ENCODE data around the gene UNC5C. TPM values are rescaled to one million over a fixed set of nuclear protein-coding genes. Genes with fewer than 3 reads are reported as not detected.

UNC5C gene
- total RNA-seq, 1 experiment from 2014 or later, result 1.0 TPM

DNA sequence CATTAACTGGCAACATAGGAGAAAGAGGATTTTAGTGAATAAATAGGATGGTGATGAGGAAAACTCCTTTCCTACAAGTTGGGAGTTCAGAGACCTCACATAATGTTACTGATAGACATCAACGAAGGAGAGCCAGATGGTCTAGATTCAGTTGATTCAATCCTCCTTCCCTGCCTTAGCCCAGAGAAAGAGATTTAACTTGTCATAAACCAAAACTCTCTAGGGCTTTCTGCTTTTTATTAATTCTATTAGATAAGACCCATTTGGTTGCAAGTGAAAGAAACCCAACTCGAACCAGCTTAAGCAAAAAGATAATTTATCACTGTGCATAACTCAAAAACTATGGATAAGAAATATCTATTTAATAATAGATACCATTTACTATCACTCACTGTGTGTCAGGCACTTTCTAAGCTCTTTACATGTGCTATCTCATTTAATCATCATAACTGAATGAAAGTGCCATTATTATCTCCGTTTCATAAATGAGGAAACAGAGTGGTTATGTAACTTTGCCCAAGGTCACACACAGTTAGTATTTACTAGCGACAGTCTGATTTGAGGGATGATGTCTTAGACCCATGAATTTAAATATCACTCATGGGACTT lies 4.3 kb upstream of the UNC5C start:
- peaks cover 33% of the 10 kb centered on the region for H3K4me1 Mint-ChIP-seq
- H3K27ac Mint-ChIP-seq, result no peak overlapping the region
- H3K9me3 Mint-ChIP-seq, result no peaks in the 10 kb centered on the region
- ChIA-PET POLR2A (no interaction called here), CTCF (no interaction called here)
- no peaks in the 10 kb centered on the region for H3K36me3 Mint-ChIP-seq
- TF ChIP-seq, protein P1, sequence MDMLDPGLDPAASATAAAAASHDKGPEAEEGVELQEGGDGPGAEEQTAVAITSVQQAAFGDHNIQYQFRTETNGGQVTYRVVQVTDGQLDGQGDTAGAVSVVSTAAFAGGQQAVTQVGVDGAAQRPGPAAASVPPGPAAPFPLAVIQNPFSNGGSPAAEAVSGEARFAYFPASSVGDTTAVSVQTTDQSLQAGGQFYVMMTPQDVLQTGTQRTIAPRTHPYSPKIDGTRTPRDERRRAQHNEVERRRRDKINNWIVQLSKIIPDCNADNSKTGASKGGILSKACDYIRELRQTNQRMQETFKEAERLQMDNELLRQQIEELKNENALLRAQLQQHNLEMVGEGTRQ (CRISPR knock-in tag; IDR thresholded peaks at IDR 0.05), result no peak
- TF ChIP-seq NFYB (CRISPR knock-in tag; conservative IDR thresholded peaks at IDR 0.05; ENCODE audit: low read depth) (no peak), GTF2I (CRISPR knock-in tag; conservative IDR thresholded peaks at IDR 0.05) (no peak), TEAD1 (CRISPR knock-in tag; IDR thresholded peaks at IDR 0.05) (no peak), NR2C2 (CRISPR knock-in tag; IDR thresholded peaks at IDR 0.05) (no peak)
- TF ChIP-seq, protein P2, sequence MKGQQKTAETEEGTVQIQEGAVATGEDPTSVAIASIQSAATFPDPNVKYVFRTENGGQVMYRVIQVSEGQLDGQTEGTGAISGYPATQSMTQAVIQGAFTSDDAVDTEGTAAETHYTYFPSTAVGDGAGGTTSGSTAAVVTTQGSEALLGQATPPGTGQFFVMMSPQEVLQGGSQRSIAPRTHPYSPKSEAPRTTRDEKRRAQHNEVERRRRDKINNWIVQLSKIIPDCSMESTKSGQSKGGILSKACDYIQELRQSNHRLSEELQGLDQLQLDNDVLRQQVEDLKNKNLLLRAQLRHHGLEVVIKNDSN (CRISPR knock-in tag; IDR thresholded peaks at IDR 0.05), result no peak
- TF ChIP-seq, protein P3, sequence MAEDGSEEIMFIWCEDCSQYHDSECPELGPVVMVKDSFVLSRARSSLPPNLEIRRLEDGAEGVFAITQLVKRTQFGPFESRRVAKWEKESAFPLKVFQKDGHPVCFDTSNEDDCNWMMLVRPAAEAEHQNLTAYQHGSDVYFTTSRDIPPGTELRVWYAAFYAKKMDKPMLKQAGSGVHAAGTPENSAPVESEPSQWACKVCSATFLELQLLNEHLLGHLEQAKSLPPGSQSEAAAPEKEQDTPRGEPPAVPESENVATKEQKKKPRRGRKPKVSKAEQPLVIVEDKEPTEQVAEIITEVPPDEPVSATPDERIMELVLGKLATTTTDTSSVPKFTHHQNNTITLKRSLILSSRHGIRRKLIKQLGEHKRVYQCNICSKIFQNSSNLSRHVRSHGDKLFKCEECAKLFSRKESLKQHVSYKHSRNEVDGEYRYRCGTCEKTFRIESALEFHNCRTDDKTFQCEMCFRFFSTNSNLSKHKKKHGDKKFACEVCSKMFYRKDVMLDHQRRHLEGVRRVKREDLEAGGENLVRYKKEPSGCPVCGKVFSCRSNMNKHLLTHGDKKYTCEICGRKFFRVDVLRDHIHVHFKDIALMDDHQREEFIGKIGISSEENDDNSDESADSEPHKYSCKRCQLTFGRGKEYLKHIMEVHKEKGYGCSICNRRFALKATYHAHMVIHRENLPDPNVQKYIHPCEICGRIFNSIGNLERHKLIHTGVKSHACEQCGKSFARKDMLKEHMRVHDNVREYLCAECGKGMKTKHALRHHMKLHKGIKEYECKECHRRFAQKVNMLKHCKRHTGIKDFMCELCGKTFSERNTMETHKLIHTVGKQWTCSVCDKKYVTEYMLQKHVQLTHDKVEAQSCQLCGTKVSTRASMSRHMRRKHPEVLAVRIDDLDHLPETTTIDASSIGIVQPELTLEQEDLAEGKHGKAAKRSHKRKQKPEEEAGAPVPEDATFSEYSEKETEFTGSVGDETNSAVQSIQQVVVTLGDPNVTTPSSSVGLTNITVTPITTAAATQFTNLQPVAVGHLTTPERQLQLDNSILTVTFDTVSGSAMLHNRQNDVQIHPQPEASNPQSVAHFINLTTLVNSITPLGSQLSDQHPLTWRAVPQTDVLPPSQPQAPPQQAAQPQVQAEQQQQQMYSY (CRISPR knock-in tag; IDR thresholded peaks at IDR 0.05), result no peak
- H3K27me3 Mint-ChIP-seq (ENCODE audit: low read depth), result peaks cover 33% of the 10 kb centered on the region
- ATAC-seq, result no peak
- DNase-seq (ENCODE audit: low spot score), result no peak
- H3K4me3 Mint-ChIP-seq, result no peak overlapping the region

DNA sequence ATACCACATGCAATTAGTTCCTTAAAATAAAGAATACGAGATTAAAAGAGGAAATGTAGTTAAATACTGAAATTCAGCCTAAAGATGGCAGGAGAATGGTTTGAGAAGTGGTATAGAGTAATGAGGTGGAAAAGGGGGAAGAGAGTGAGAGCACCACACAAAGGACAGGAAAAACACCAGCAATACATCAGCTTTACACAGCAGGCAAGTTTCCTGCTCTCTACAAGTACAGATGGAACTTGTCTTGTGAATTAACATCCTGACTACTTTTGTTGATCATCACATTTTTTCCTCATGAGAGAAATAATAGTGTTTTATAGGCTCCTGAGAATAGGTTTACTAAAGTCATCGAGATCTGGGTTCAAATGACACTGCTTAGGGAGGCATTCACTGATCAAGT lies 2.9 kb upstream of the UNC5C start:
- no peak overlapping the region for H3K27ac Mint-ChIP-seq
- ATAC-seq, result no peak
- CTCF ChIA-PET, result no interaction called here

More for the DNA sequence above, 2.9 kb upstream of the UNC5C start:
- peaks cover 38% of the 10 kb centered on the region for H3K4me1 Mint-ChIP-seq
- H3K36me3 Mint-ChIP-seq, result no peaks in the 10 kb centered on the region
- no peak overlapping the region for H3K4me3 Mint-ChIP-seq
- POLR2A ChIA-PET, result no interaction called here
- H3K9me3 Mint-ChIP-seq, result no peaks in the 10 kb centered on the region
- TF ChIP-seq ZNF423 (CRISPR knock-in tag; IDR thresholded peaks at IDR 0.05) (no peak), GTF2I (CRISPR knock-in tag; conservative IDR thresholded peaks at IDR 0.05) (no peak), NR3C1 (CRISPR knock-in tag; conservative IDR thresholded peaks at IDR 0.05; ENCODE audit: low read depth) (no peak), IRF2 (CRISPR knock-in tag; IDR thresholded peaks at IDR 0.05; ENCODE audit: borderline replicate concordance, low read depth) (no peak), SMAD4 (CRISPR knock-in tag; IDR thresholded peaks at IDR 0.05) (no peak), ZNF219 (CRISPR knock-in tag; IDR thresholded peaks at IDR 0.05; ENCODE audit: borderline replicate concordance) (no peak), RELA (CRISPR knock-in tag; IDR thresholded peaks at IDR 0.05; ENCODE audit: borderline replicate concordance) (no peak), NFATC4 (CRISPR knock-in tag; IDR thresholded peaks at IDR 0.05) (no peak), CBFB (CRISPR knock-in tag; IDR thresholded peaks at IDR 0.05; ENCODE audit: low read depth) (no peak), JUN (CRISPR knock-in tag; IDR thresholded peaks at IDR 0.05) (no peak), TEAD1 (CRISPR knock-in tag; IDR thresholded peaks at IDR 0.05) (no peak)
- TF ChIP-seq, protein P4, sequence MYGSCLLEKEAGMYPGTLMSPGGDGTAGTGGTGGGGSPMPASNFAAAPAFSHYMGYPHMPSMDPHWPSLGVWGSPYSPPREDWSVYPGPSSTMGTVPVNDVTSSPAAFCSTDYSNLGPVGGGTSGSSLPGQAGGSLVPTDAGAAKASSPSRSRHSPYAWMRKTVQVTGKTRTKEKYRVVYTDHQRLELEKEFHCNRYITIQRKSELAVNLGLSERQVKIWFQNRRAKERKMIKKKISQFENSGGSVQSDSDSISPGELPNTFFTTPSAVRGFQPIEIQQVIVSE (CRISPR knock-in tag; IDR thresholded peaks at IDR 0.05; ENCODE audit: borderline replicate concordance), result no peak
- TF ChIP-seq, protein P5, sequence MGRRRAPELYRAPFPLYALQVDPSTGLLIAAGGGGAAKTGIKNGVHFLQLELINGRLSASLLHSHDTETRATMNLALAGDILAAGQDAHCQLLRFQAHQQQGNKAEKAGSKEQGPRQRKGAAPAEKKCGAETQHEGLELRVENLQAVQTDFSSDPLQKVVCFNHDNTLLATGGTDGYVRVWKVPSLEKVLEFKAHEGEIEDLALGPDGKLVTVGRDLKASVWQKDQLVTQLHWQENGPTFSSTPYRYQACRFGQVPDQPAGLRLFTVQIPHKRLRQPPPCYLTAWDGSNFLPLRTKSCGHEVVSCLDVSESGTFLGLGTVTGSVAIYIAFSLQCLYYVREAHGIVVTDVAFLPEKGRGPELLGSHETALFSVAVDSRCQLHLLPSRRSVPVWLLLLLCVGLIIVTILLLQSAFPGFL (CRISPR knock-in tag; IDR thresholded peaks at IDR 0.05; ENCODE audit: borderline replicate concordance), result no peak
- TF ChIP-seq, protein P6, sequence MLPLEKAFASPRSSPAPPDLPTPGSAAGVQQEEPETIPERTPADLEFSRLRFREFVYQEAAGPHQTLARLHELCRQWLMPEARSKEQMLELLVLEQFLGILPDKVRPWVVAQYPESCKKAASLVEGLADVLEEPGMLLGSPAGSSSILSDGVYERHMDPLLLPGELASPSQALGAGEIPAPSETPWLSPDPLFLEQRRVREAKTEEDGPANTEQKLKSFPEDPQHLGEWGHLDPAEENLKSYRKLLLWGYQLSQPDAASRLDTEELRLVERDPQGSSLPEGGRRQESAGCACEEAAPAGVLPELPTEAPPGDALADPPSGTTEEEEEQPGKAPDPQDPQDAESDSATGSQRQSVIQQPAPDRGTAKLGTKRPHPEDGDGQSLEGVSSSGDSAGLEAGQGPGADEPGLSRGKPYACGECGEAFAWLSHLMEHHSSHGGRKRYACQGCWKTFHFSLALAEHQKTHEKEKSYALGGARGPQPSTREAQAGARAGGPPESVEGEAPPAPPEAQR (CRISPR knock-in tag; IDR thresholded peaks at IDR 0.05), result no peak
- TF ChIP-seq, protein P7, sequence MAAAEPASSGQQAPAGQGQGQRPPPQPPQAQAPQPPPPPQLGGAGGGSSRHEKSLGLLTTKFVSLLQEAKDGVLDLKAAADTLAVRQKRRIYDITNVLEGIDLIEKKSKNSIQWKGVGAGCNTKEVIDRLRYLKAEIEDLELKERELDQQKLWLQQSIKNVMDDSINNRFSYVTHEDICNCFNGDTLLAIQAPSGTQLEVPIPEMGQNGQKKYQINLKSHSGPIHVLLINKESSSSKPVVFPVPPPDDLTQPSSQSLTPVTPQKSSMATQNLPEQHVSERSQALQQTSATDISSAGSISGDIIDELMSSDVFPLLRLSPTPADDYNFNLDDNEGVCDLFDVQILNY (CRISPR knock-in tag; IDR thresholded peaks at IDR 0.05), result no peak
- TF ChIP-seq, protein P8, sequence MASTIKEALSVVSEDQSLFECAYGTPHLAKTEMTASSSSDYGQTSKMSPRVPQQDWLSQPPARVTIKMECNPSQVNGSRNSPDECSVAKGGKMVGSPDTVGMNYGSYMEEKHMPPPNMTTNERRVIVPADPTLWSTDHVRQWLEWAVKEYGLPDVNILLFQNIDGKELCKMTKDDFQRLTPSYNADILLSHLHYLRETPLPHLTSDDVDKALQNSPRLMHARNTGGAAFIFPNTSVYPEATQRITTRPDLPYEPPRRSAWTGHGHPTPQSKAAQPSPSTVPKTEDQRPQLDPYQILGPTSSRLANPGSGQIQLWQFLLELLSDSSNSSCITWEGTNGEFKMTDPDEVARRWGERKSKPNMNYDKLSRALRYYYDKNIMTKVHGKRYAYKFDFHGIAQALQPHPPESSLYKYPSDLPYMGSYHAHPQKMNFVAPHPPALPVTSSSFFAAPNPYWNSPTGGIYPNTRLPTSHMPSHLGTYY (CRISPR knock-in tag; IDR thresholded peaks at IDR 0.05), result no peak
- TF ChIP-seq, protein P9, sequence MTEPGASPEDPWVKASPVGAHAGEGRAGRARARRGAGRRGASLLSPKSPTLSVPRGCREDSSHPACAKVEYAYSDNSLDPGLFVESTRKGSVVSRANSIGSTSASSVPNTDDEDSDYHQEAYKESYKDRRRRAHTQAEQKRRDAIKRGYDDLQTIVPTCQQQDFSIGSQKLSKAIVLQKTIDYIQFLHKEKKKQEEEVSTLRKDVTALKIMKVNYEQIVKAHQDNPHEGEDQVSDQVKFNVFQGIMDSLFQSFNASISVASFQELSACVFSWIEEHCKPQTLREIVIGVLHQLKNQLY (CRISPR knock-in tag; IDR thresholded peaks at IDR 0.05), result no peak
- peaks cover 46% of the 10 kb centered on the region for H3K27me3 Mint-ChIP-seq (ENCODE audit: low read depth)
- no peak for DNase-seq (ENCODE audit: low spot score)
